ENCODE measurements around the gene ABHD17B.

Gene ABHD17B

GRCh38 chr9:71830153-71830552, 80.8 kb downstream of the ABHD17B start:
- H3K79me2 ChIP-seq (ENCODE audit: insufficient read depth, low read length) = no peaks in the 10 kb centered on the region
- no peak overlapping the region for H3K4me2 ChIP-seq (ENCODE audit: low read depth, low read length, poor library complexity, severe bottlenecking)
- no peak overlapping the region for H3K4me3 ChIP-seq (ENCODE audit: low read length, poor library complexity, severe bottlenecking)
- H3F3A ChIP-seq (ENCODE audit: low read depth) = no peaks in the 10 kb centered on the region
- H3K9me2 ChIP-seq (replicated peaks; ENCODE audit: low read depth, low read length) = no peaks in the 10 kb centered on the region
- peaks cover 7% of the 10 kb centered on the region for H3K4me1 ChIP-seq (ENCODE audit: insufficient read depth, low read length, poor library complexity, severe bottlenecking)
- H3K36me3 ChIP-seq (ENCODE audit: insufficient read depth, low read length) = no peaks in the 10 kb centered on the region
- H3K27me3 ChIP-seq (ENCODE audit: insufficient read depth, low read length, poor library complexity, severe bottlenecking) = no peaks in the 10 kb centered on the region
- TF ChIP-seq CTCF (conservative IDR thresholded peaks at IDR 0.05; ENCODE audit: low read length) (no peak), EZH2phosphoT487 (IDR thresholded peaks at IDR 0.05; ENCODE audit: borderline replicate concordance) (no peak)
- no peaks in the 10 kb centered on the region; the same call in 1 of the 2 replicates for H3K9me3 ChIP-seq (ENCODE audit: insufficient read depth, low read depth, low read length)
- no peaks in the 10 kb centered on the region for H4K20me1 ChIP-seq (ENCODE audit: insufficient read depth, low read length, poor library complexity, severe bottlenecking)
- no peak overlapping the region for H2AFZ ChIP-seq (ENCODE audit: low read length)
- H3K9ac ChIP-seq (ENCODE audit: low read depth, low read length, poor library complexity, severe bottlenecking) = no peak overlapping the region

GRCh38 chr9:71826279-71826678, 84.7 kb downstream of the ABHD17B start:
- Histone ChIP-seq H3K9me3 (ENCODE audit: insufficient read depth, low read depth, low read length) (no peaks in the 10 kb centered on the region), H3K27me3 (ENCODE audit: insufficient read depth, low read length, poor library complexity, severe bottlenecking) (no peaks in the 10 kb centered on the region), H4K20me1 (ENCODE audit: insufficient read depth, low read length, poor library complexity, severe bottlenecking) (no peaks in the 10 kb centered on the region), H3K79me2 (ENCODE audit: insufficient read depth, low read length) (no peaks in the 10 kb centered on the region), H3K4me3 (ENCODE audit: low read length, poor library complexity, severe bottlenecking) (no peak overlapping the region), H3F3A (ENCODE audit: low read depth) (peaks cover 9% of the 10 kb centered on the region), H3K9ac (ENCODE audit: low read depth, low read length, poor library complexity, severe bottlenecking) (no peak overlapping the region), H2AFZ (ENCODE audit: low read length) (no peak overlapping the region), H3K36me3 (ENCODE audit: insufficient read depth, low read length) (no peaks in the 10 kb centered on the region), H3K9me2 (replicated peaks; ENCODE audit: low read depth, low read length) (no peaks in the 10 kb centered on the region), H3K4me1 (ENCODE audit: insufficient read depth, low read length, poor library complexity, severe bottlenecking) (peaks cover 28% of the 10 kb centered on the region), H3K4me2 (ENCODE audit: low read depth, low read length, poor library complexity, severe bottlenecking) (no peak overlapping the region)
- TF ChIP-seq CTCF (conservative IDR thresholded peaks at IDR 0.05; ENCODE audit: low read length) (no peak), EZH2phosphoT487 (IDR thresholded peaks at IDR 0.05; ENCODE audit: borderline replicate concordance) (no peak)

GRCh38 chr9:71824257-71824656, 86.7 kb downstream of the ABHD17B start:
- Histone ChIP-seq H3K4me3 (ENCODE audit: low read length, poor library complexity, severe bottlenecking) (no peak overlapping the region), H4K20me1 (ENCODE audit: insufficient read depth, low read length, poor library complexity, severe bottlenecking) (no peaks in the 10 kb centered on the region), H3K79me2 (ENCODE audit: insufficient read depth, low read length) (0 out of 2 replicates have a peak, but pooled peaks cover 4% of the 10 kb centered on the region), H3K4me2 (ENCODE audit: low read depth, low read length, poor library complexity, severe bottlenecking) (no peak overlapping the region), H3K9me3 (ENCODE audit: insufficient read depth, low read depth, low read length) (no peaks in the 10 kb centered on the region), H3K36me3 (ENCODE audit: insufficient read depth, low read length) (no peaks in the 10 kb centered on the region), H3F3A (ENCODE audit: low read depth) (peaks cover 9% of the 10 kb centered on the region), H3K9ac (ENCODE audit: low read depth, low read length, poor library complexity, severe bottlenecking) (no peak overlapping the region), H3K9me2 (replicated peaks; ENCODE audit: low read depth, low read length) (no peaks in the 10 kb centered on the region), H3K4me1 (ENCODE audit: insufficient read depth, low read length, poor library complexity, severe bottlenecking) (peaks cover 31% of the 10 kb centered on the region), H3K27me3 (ENCODE audit: insufficient read depth, low read length, poor library complexity, severe bottlenecking) (no peaks in the 10 kb centered on the region), H2AFZ (ENCODE audit: low read length) (no peak overlapping the region)
- TF ChIP-seq EZH2phosphoT487 (IDR thresholded peaks at IDR 0.05; ENCODE audit: borderline replicate concordance) (no peak), CTCF (conservative IDR thresholded peaks at IDR 0.05; ENCODE audit: low read length) (no peak)
